ENCODE results near the gene TBCCD1. TPM values are rescaled to one million over a fixed set of nuclear protein-coding genes. Genes with fewer than 3 reads are reported as not detected.
"Not testable (repeated sequence)": the region's sequence is repeated elsewhere in the genome, so short reads cannot be mapped to it uniquely, and the experiment has no call there.

Gene TBCCD1
- total RNA-seq, 1 experiment from 2014 or later = 11.1 TPM

GRCh38 chr3:186588632-186589031, 21.5 kb upstream of the TBCCD1 start:
- TF ChIP-seq CTCF (IDR thresholded peaks at IDR 0.05; ENCODE audit: unreplicated experiment) = no peak
- CTCF ChIA-PET = interaction anchor here (1.4 to 9.6 kb wide), 3 partner anchors 21 to 165 kb away, joined by 6 to 100 read pairs (median 8); partner anchors contain the start of genes AHSG and TBCCD1
- peaks cover 30% of the 10 kb centered on the region for H3K36me3 Mint-ChIP-seq (ENCODE audit: insufficient read depth, unreplicated experiment)
- no TSS peak for BruUV-seq (replicated peaks)
- POLR2A ChIA-PET = interaction anchor here (0.6 to 14.3 kb wide), 12 partner anchors 9 to 217 kb away, joined by 3 to 161 read pairs (median 5); partner anchors contain the start of genes DNAJB11, EIF4A2, RFC4 and TBCCD1
- H3K27me3 Mint-ChIP-seq (ENCODE audit: insufficient read depth, unreplicated experiment) = no peaks in the 10 kb centered on the region
- H3K4me1 Mint-ChIP-seq (ENCODE audit: insufficient read depth, unreplicated experiment) = peaks cover 25% of the 10 kb centered on the region
- intact Hi-C loops (cut with micrococcal nuclease) = loop anchor here (1.0 kb wide), 2 partner anchors 21 to 29 kb away; no protein-coding TSS in a partner anchor
- H3K4me3 Mint-ChIP-seq (ENCODE audit: unreplicated experiment) = peak overlapping the region; percentile 47
- H3K27ac Mint-ChIP-seq (ENCODE audit: low read depth, unreplicated experiment) = peak overlapping the region; percentile 86
- H3K9me3 Mint-ChIP-seq (ENCODE audit: unreplicated experiment) = no peaks in the 10 kb centered on the region
- peak; percentile 75 for DNase-seq (ENCODE audit: unreplicated experiment)

- no peak for DNase-seq (ENCODE audit: unreplicated experiment)
- intact Hi-C loops (cut with micrococcal nuclease) = no loop called here
- Mint-ChIP-seq H3K4me1 (ENCODE audit: insufficient read depth, unreplicated experiment) (peaks cover 25% of the 10 kb centered on the region), H3K27ac (ENCODE audit: low read depth, unreplicated experiment) (no peak overlapping the region), H3K27me3 (ENCODE audit: insufficient read depth, unreplicated experiment) (no peaks in the 10 kb centered on the region), H3K9me3 (ENCODE audit: unreplicated experiment) (no peaks in the 10 kb centered on the region), H3K4me3 (ENCODE audit: unreplicated experiment) (no peak overlapping the region), H3K36me3 (ENCODE audit: insufficient read depth, unreplicated experiment) (peaks cover 44% of the 10 kb centered on the region)
- ChIA-PET CTCF (interaction anchor here (0.6 to 9.6 kb wide), 6 partner anchors 16 to 750 kb away, joined by 3 to 100 read pairs (median 4); partner anchors contain the start of gene AHSG), POLR2A (interaction anchor here (0.6 to 14.3 kb wide), 9 partner anchors 10 to 199 kb away, joined by 3 to 161 read pairs (median 3); partner anchors contain the start of genes DNAJB11, EIF4A2 and TBCCD1)
- no peak for TF ChIP-seq CTCF (IDR thresholded peaks at IDR 0.05; ENCODE audit: unreplicated experiment)
- BruUV-seq (replicated peaks) = no TSS peak
Observed at GRCh38 chr3:186587183-186587582, 20.0 kb upstream of the TBCCD1 start.

- H3K27me3 Mint-ChIP-seq (ENCODE audit: insufficient read depth, unreplicated experiment); H3K27ac Mint-ChIP-seq (ENCODE audit: low read depth, unreplicated experiment); BruUV-seq (replicated peaks); H3K4me3 Mint-ChIP-seq (ENCODE audit: unreplicated experiment); H3K9me3 Mint-ChIP-seq (ENCODE audit: unreplicated experiment); intact Hi-C loops (cut with micrococcal nuclease); DNase-seq (ENCODE audit: unreplicated experiment): not testable (repeated sequence)
- POLR2A ChIA-PET = interaction anchor here (0.8 to 14.3 kb wide), 5 partner anchors 9 to 198 kb away, joined by 3 to 161 read pairs (median 4); partner anchors contain the start of genes DNAJB11, EIF4A2 and TBCCD1
- CTCF ChIA-PET = interaction anchor here (0.6 to 9.6 kb wide), 8 partner anchors 17 to 609 kb away, joined by 3 to 100 read pairs (median 3); partner anchors contain the start of gene AHSG
- Mint-ChIP-seq H3K36me3 (ENCODE audit: insufficient read depth, unreplicated experiment) (peaks cover 53% of the 10 kb centered on the region), H3K4me1 (ENCODE audit: insufficient read depth, unreplicated experiment) (peaks cover 25% of the 10 kb centered on the region)
Observed at GRCh38 chr3:186586245-186586644, 19.1 kb upstream of the TBCCD1 start.

DNA sequence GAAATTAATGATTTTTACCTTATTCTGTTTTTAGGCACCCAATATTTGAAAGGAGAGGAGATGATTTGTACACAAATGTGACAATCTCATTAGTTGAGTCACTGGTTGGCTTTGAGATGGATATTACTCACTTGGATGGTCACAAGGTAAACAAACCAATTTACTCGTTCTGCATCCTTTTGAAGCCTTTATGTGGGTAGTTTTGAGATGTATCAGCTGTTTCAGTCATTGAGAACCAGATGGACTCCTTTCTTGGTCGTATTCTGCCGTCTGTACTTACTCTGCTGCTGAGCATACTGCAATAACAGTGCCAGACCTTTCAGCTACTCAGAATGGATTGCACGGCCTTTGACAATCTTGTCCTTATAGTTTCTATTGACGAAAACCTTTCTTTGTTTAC, 16.7 kb upstream of the TBCCD1 start:
- TF ChIP-seq CTCF (IDR thresholded peaks at IDR 0.05; ENCODE audit: unreplicated experiment) = no peak
- Mint-ChIP-seq H3K27me3 (ENCODE audit: insufficient read depth, unreplicated experiment) (no peaks in the 10 kb centered on the region), H3K9me3 (ENCODE audit: unreplicated experiment) (no peaks in the 10 kb centered on the region), H3K27ac (ENCODE audit: low read depth, unreplicated experiment) (no peak overlapping the region), H3K4me3 (ENCODE audit: unreplicated experiment) (no peak overlapping the region), H3K4me1 (ENCODE audit: insufficient read depth, unreplicated experiment) (peaks cover 8% of the 10 kb centered on the region), H3K36me3 (ENCODE audit: insufficient read depth, unreplicated experiment) (peaks cover 75% of the 10 kb centered on the region)
- intact Hi-C loops (cut with micrococcal nuclease) = no loop called here
- no peak for DNase-seq (ENCODE audit: unreplicated experiment)
- ChIA-PET CTCF (interaction anchor here (0.5 to 0.9 kb wide), 6 partner anchors 10 to 1131 kb away, joined by 3 read pairs; no protein-coding TSS in a partner anchor), POLR2A (interaction anchor here (0.8 to 14.3 kb wide), 3 partner anchors 14 to 200 kb away, joined by 3 to 161 read pairs (median 16); partner anchors contain the start of genes DNAJB11, EIF4A2 and TBCCD1)
- no TSS peak for BruUV-seq (replicated peaks)

Measured in MCF 10A (cell line).